PFSK-1 (cell line): Measurements from ENCODE around the gene OR4N5.

Source experiments
- FOXP2 ChIP-seq: optimal IDR thresholded peaks from 2 replicates; pipeline ENCODE3; 2011; ENCODE audit warnings: borderline replicate concordance, control low read depth, inconsistent platforms; ENCODE audit not compliant: insufficient read depth; ENCODE audit errors: extremely low read length, extremely low read depth
- POLR2AphosphoS5 ChIP-seq: IDR thresholded peaks from 2 replicates; pipeline ENCODE4 v1.6.1; 2012; ENCODE audit warnings: low read depth, mild to moderate bottlenecking, control low read depth, low read length, moderate library complexity
- SIN3A ChIP-seq: IDR thresholded peaks from 2 replicates; pipeline ENCODE4 v1.6.1; 2012; ENCODE audit warnings: mild to moderate bottlenecking, low read length, moderate library complexity, borderline replicate concordance; ENCODE audit not compliant: insufficient read depth
- TAF1 ChIP-seq: IDR thresholded peaks from 2 replicates; pipeline ENCODE4 v1.6.1; 2012; ENCODE audit warnings: low read length, control low read depth, borderline replicate concordance; ENCODE audit not compliant: insufficient read depth
- TF ChIP-seq, protein P1 (sequence below), 2 experiments: IDR thresholded peaks; 2 replicates each; pipeline versions ENCODE4 v1.6.1 to v1.8.0; 2011 to 2012; ENCODE audit warnings: low read depth in 2 of 2, low read length in 2 of 2, control low read depth in 1 of 2, inconsistent platforms in 1 of 2, mild to moderate bottlenecking in 1 of 2, moderate library complexity in 1 of 2; ENCODE audit not compliant: insufficient read depth in 1 of 2

The OR4N5 gene

DNA sequence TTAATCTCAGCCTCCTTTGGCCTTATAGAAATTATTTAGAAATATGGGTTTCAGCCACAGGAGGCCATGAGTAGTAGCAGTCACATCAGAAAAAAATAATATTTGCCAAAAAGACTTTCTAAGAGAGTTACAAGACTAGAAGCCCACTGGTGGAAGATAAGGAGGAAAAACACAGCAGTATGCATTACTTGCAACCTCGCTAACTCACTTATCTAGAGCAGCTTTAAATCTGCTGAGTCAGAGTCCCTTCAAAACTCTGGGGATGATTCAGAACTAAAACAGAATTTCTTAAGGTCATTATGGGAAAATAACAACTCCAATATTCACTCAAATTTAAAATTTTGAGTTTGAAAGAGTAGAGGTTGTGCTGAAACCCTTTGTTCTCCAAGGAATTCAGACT, 21.9 kb upstream of the OR4N5 start:
- TF ChIP-seq FOXP2: no peak
- TF ChIP-seq POLR2AphosphoS5: no peak
- TF ChIP-seq TAF1: no peak
- no peak for TF ChIP-seq SIN3A
- TF ChIP-seq, protein P1, sequence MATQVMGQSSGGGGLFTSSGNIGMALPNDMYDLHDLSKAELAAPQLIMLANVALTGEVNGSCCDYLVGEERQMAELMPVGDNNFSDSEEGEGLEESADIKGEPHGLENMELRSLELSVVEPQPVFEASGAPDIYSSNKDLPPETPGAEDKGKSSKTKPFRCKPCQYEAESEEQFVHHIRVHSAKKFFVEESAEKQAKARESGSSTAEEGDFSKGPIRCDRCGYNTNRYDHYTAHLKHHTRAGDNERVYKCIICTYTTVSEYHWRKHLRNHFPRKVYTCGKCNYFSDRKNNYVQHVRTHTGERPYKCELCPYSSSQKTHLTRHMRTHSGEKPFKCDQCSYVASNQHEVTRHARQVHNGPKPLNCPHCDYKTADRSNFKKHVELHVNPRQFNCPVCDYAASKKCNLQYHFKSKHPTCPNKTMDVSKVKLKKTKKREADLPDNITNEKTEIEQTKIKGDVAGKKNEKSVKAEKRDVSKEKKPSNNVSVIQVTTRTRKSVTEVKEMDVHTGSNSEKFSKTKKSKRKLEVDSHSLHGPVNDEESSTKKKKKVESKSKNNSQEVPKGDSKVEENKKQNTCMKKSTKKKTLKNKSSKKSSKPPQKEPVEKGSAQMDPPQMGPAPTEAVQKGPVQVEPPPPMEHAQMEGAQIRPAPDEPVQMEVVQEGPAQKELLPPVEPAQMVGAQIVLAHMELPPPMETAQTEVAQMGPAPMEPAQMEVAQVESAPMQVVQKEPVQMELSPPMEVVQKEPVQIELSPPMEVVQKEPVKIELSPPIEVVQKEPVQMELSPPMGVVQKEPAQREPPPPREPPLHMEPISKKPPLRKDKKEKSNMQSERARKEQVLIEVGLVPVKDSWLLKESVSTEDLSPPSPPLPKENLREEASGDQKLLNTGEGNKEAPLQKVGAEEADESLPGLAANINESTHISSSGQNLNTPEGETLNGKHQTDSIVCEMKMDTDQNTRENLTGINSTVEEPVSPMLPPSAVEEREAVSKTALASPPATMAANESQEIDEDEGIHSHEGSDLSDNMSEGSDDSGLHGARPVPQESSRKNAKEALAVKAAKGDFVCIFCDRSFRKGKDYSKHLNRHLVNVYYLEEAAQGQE (IDR thresholded peaks at IDR 0.05; ENCODE audit: insufficient read depth in 1 of 2, low read depth in 2 of 2, low read length in 2 of 2): no peak

DNA sequence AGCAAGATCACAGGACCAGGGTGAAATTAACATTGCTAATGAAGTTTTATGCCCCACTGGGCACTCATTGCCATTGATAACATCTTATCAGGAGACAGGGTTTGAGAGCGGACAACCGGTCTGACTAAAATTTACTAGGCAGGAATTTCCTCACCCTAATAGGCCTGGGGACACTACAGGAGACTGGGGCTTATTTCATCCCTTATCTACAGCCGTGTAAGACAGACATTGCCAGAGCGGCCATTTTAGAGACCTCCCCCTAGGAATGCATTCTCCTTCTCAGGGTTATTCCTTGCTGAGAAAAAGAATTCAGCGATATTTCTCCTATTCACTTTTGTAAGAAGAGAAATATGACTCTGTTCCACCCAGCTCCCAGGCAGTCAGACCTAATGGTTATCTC, 19.8 kb upstream of the OR4N5 start:
- TF ChIP-seq SIN3A (no peak), FOXP2 (no peak), TAF1 (no peak), POLR2AphosphoS5 (no peak)
- TF ChIP-seq, protein P1 (IDR thresholded peaks at IDR 0.05; ENCODE audit: insufficient read depth in 1 of 2, low read depth in 2 of 2, low read length in 2 of 2): no peak

GRCh38 chr14:20143911-20144310, 5.3 kb downstream of the OR4N5 start:
- TF ChIP-seq, protein P1 (IDR thresholded peaks at IDR 0.05; ENCODE audit: insufficient read depth in 1 of 2, low read depth in 2 of 2, low read length in 2 of 2): no peak
- TF ChIP-seq TAF1: no peak
- no peak for TF ChIP-seq SIN3A
- no peak for TF ChIP-seq FOXP2
- no peak for TF ChIP-seq POLR2AphosphoS5

DNA sequence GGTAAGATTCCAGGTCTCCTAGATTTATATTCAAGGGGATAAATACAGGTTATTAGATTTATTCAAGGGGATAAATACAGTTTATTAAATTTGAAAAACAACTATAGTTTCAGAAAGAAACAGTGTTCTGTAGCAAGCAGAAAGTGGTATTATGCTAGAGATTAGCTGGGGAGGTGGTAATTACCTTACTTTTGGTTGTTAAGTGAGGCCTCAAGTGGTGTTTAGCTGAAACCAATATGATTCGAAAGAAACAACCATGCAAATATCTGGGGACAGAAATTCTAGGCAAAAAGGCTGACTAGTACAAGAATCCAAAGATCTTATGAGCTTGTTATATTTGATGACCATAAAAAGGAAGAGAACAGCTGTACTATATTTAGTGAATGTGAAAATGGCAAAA, 6.2 kb downstream of the OR4N5 start:
- TF ChIP-seq SIN3A: no peak
- no peak for TF ChIP-seq TAF1
- TF ChIP-seq POLR2AphosphoS5: no peak
- TF ChIP-seq FOXP2: no peak
- TF ChIP-seq, protein P1 (IDR thresholded peaks at IDR 0.05; ENCODE audit: insufficient read depth in 1 of 2, low read depth in 2 of 2, low read length in 2 of 2): no peak

- TF ChIP-seq TAF1 (no peak), SIN3A (no peak), FOXP2 (no peak), POLR2AphosphoS5 (no peak)
- TF ChIP-seq, protein P1 (IDR thresholded peaks at IDR 0.05; ENCODE audit: insufficient read depth in 1 of 2, low read depth in 2 of 2, low read length in 2 of 2): no peak
These were observed 25.8 kb downstream of the OR4N5 start for GRCh38 chr14:20164462-20164861.
